GM21825 (cell line): Measurements from ENCODE around the gene ADAR.
"Not testable (repeated sequence)": the region's sequence is repeated elsewhere in the genome, so short reads cannot be mapped to it uniquely, and the experiment has no call there.

Experiments used
- ATAC-seq: cut with Tn5 transposase; IDR thresholded peaks from one replicate; pipeline ENCODE4 v1.9.1; 2021; ENCODE audit warnings: mild to moderate bottlenecking, moderate library complexity; ENCODE audit not compliant: unreplicated experiment

Gene ADAR, protein sequence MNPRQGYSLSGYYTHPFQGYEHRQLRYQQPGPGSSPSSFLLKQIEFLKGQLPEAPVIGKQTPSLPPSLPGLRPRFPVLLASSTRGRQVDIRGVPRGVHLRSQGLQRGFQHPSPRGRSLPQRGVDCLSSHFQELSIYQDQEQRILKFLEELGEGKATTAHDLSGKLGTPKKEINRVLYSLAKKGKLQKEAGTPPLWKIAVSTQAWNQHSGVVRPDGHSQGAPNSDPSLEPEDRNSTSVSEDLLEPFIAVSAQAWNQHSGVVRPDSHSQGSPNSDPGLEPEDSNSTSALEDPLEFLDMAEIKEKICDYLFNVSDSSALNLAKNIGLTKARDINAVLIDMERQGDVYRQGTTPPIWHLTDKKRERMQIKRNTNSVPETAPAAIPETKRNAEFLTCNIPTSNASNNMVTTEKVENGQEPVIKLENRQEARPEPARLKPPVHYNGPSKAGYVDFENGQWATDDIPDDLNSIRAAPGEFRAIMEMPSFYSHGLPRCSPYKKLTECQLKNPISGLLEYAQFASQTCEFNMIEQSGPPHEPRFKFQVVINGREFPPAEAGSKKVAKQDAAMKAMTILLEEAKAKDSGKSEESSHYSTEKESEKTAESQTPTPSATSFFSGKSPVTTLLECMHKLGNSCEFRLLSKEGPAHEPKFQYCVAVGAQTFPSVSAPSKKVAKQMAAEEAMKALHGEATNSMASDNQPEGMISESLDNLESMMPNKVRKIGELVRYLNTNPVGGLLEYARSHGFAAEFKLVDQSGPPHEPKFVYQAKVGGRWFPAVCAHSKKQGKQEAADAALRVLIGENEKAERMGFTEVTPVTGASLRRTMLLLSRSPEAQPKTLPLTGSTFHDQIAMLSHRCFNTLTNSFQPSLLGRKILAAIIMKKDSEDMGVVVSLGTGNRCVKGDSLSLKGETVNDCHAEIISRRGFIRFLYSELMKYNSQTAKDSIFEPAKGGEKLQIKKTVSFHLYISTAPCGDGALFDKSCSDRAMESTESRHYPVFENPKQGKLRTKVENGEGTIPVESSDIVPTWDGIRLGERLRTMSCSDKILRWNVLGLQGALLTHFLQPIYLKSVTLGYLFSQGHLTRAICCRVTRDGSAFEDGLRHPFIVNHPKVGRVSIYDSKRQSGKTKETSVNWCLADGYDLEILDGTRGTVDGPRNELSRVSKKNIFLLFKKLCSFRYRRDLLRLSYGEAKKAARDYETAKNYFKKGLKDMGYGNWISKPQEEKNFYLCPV

GRCh38 chr1:154607609-154608396 is at the start of gene ADAR:
Gene ADAR, minus strand, starts transcription at chr1:154608186. Its CDS starts 180 bp downstream, at chr1:154608006.
- ATAC-seq: peak; percentile 59

- no peak for ATAC-seq
These were observed 49.6 kb upstream of the ADAR start for GRCh38 chr1:154657556-154657955.

DNA sequence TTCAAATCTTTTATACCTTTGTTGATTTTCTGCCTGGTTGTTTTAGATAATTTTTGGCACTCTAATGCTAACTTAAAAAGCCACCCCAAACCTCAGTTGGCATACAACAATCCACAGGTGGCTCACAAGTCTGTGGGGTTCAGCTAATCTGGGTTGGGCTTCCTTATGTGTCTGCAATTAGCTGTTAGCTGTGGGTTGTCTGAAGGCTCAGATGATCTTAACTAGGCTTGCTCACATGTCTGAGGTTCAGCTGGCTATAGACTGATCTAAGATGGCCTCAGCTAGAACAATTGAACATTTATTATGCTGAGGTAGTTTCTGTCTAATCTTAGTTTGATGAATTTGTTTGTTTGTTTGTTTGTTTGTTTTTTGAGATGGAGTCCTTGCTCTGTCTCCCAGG is 44.9 kb upstream of the ADAR start:
- no peak for ATAC-seq

- not testable (repeated sequence) for ATAC-seq
These were observed 36.7 kb upstream of the ADAR start for GRCh38 chr1:154644724-154645123.

- ATAC-seq: no peak
These were observed 33.5 kb upstream of the ADAR start for GRCh38 chr1:154641534-154641933.

GRCh38 chr1:154639876-154640275 is 31.9 kb upstream of the ADAR start:
- no peak for ATAC-seq

- no peak for ATAC-seq
These were observed 27.2 kb upstream of the ADAR start for GRCh38 chr1:154635171-154635570.

- no peak for ATAC-seq
These were observed 21.7 kb upstream of the ADAR start for GRCh38 chr1:154629675-154630073.

GRCh38 chr1:154629061-154629674 is 21.2 kb upstream of the ADAR start:
- no peak for ATAC-seq

GRCh38 chr1:154628121-154628405 is 20.1 kb upstream of the ADAR start:
- no peak for ATAC-seq

- peak; percentile 48 for ATAC-seq
These were observed 19.5 kb upstream of the ADAR start for GRCh38 chr1:154627257-154628120.

GRCh38 chr1:154626456-154627256 is 18.7 kb upstream of the ADAR start:
- ATAC-seq: peak; percentile 12

GRCh38 chr1:154624746-154625643 is 17.0 kb upstream of the ADAR start:
- no peak for ATAC-seq

- no peak for ATAC-seq
These were observed 15.4 kb upstream of the ADAR start for GRCh38 chr1:154623358-154623757.

- ATAC-seq: no peak
These were observed 14.6 kb upstream of the ADAR start for GRCh38 chr1:154622503-154623039.

DNA sequence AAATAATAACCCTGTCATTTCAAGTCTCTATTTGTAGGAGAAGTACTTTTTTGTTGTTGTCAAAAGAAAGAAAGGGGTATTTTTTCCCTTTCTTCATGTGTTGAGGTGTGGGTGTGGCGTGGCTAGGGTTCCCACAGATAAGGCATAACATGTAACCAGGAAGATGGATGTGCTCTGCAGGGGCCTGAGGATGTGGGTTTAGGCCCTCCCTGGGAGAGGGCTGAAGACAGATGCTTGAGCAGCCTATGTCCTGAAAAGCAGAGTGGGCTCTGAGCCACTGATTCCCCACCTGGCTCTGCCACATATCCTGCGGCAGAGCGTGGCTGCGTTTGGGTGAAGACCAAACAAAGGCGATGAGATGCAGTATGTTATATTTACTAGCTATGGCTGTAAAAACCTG is 13.9 kb upstream of the ADAR start:
- ATAC-seq: no peak

DNA sequence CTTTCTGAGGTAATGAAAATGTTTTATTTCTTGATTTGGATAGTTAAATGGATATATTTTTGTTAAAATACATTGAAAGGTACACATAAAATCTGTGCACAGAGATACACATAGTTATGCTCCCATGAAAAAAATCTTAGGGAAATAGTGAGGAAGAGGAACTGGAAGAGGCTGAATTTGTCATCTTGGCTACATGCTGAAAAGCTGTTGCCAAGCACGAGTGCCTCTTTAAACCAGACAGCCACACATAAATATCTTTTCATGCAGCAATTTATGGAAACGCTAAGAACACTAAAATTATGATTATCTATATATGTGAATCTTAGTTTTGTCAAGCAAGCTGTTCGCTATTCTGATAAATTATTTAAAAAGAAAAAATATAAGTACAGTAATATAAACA is 12.8 kb upstream of the ADAR start:
- no peak for ATAC-seq
